Activated B cell treated with CpG ODN at 0.5 μM for 24 hours (primary cell): ENCODE data around the gene NMNAT2. TPM values are rescaled to one million over a fixed set of nuclear protein-coding genes. Genes with fewer than 3 reads are reported as not detected.

Experiments used
- ATAC-seq: fragments of 200-7000 bp; cut with Tn5 transposase; one replicate; pipeline ENCODE4 v1.10.0; 2021; ENCODE audit warnings: low read depth, mild to moderate bottlenecking, moderate library complexity
- CTCF ChIA-PET: fragments of 350-600 bp; sonication (Branson Sonifier 250); formaldehyde crosslinking; loops from one replicate; lab custom pipeline; 2021; ENCODE audit warnings: antibody characterized with exemption; lab: Charles Lee
- POLR2A ChIA-PET: fragments of 350-600 bp; sonication (Branson Sonifier 250); formaldehyde crosslinking; loops from one replicate; lab custom pipeline; 2021; ENCODE audit warnings: antibody characterized with exemption; lab: Charles Lee
- DNase-seq: peaks from one replicate; pipeline ENCODE4 v3.0.0; 2022
- H3K27ac Mint-ChIP-seq: one replicate; pipeline ENCODE4 v1.8.0; 2020; ENCODE audit warnings: mixed read lengths
- H3K27me3 Mint-ChIP-seq: one replicate; pipeline ENCODE4 v1.8.0; 2021; ENCODE audit warnings: mixed read lengths
- H3K36me3 Mint-ChIP-seq: one replicate; pipeline ENCODE4 v1.8.0; 2021; ENCODE audit warnings: low read depth, mixed read lengths
- H3K4me1 Mint-ChIP-seq: one replicate; pipeline ENCODE4 v1.8.0; 2021; ENCODE audit warnings: mixed read lengths
- H3K4me3 Mint-ChIP-seq: one replicate; pipeline ENCODE4 v1.8.0; 2020; ENCODE audit warnings: mild to moderate bottlenecking, mixed read lengths
- H3K9me3 Mint-ChIP-seq: one replicate; pipeline ENCODE4 v1.8.0; 2020; ENCODE audit warnings: mixed read lengths
- CTCF ChIP-seq: fragments of 200-600 bp; IDR thresholded peaks from one replicate; pipeline ENCODE4 v1.8.0; 2022; ENCODE audit warnings: antibody characterized with exemption, mild to moderate bottlenecking
- intact Hi-C: fragments of 100-400 bp; cut with micrococcal nuclease; formaldehyde crosslinking; loops from one replicate; pipeline ENCODE4 v1.15.1; 2024
- total RNA-seq: library from RNA; stranded (reverse); gene quantifications from 2 replicates; pipeline ENCODE4 v1.2.3, GENCODE V29; 2022

Gene NMNAT2
- total RNA-seq, 1 donor from 2014 or later: not detected

GRCh38 chr1:183423541-183423940, 5.4 kb upstream of the NMNAT2 start:
- TF ChIP-seq CTCF: no peak
- Mint-ChIP-seq H3K4me1 (peaks cover 3% of the 10 kb centered on the region), H3K27me3 (peaks cover 23% of the 10 kb centered on the region), H3K27ac (no peak overlapping the region), H3K4me3 (no peak overlapping the region), H3K36me3 (no peaks in the 10 kb centered on the region), H3K9me3 (no peaks in the 10 kb centered on the region)
- POLR2A ChIA-PET: no interaction called here
- CTCF ChIA-PET: no interaction called here
- no peak for ATAC-seq
- no peak for DNase-seq
- intact Hi-C loops: no loop called here

- no peak overlapping the region for H3K4me3 Mint-ChIP-seq
- H3K4me1 Mint-ChIP-seq: peaks cover 27% of the 10 kb centered on the region
- TF ChIP-seq CTCF: no peak
- H3K27me3 Mint-ChIP-seq: peaks cover 48% of the 10 kb centered on the region
- CTCF ChIA-PET: no interaction called here
- no peak for ATAC-seq
- no peaks in the 10 kb centered on the region for H3K9me3 Mint-ChIP-seq
- no peaks in the 10 kb centered on the region for H3K36me3 Mint-ChIP-seq
- no peak for DNase-seq
- H3K27ac Mint-ChIP-seq: no peak overlapping the region
- intact Hi-C loops: no loop called here
- POLR2A ChIA-PET: no interaction called here
These were observed 1.2 kb upstream of the NMNAT2 start for GRCh38 chr1:183419399-183419798.

GRCh38 chr1:183418696-183419095, 516 bp upstream of the NMNAT2 start:
- peaks cover 27% of the 10 kb centered on the region for H3K4me1 Mint-ChIP-seq
- peaks cover 52% of the 10 kb centered on the region for H3K27me3 Mint-ChIP-seq
- intact Hi-C loops: no loop called here
- CTCF ChIA-PET: no interaction called here
- TF ChIP-seq CTCF: no peak
- no peak overlapping the region for H3K4me3 Mint-ChIP-seq
- no peaks in the 10 kb centered on the region for H3K9me3 Mint-ChIP-seq
- no peak overlapping the region for H3K27ac Mint-ChIP-seq
- H3K36me3 Mint-ChIP-seq: no peaks in the 10 kb centered on the region
- POLR2A ChIA-PET: no interaction called here
- no peak for DNase-seq
- no peak for ATAC-seq

- Mint-ChIP-seq H3K27me3 (peaks cover 49% of the 10 kb centered on the region), H3K27ac (no peak overlapping the region), H3K4me3 (peak overlapping the region; percentile 44), H3K9me3 (no peaks in the 10 kb centered on the region), H3K4me1 (peaks cover 27% of the 10 kb centered on the region), H3K36me3 (no peaks in the 10 kb centered on the region)
- no peak for DNase-seq
- CTCF ChIA-PET: no interaction called here
- intact Hi-C loops: no loop called here
- no peak for ATAC-seq
- POLR2A ChIA-PET: no interaction called here
- TF ChIP-seq CTCF: no peak
These were observed 1.1 kb downstream of the NMNAT2 start for GRCh38 chr1:183416850-183417771.

- CTCF ChIA-PET: interaction anchor here (0.6 kb wide), 1 partner anchor 93 kb away, joined by 3 read pairs; no protein-coding TSS in a partner anchor
- DNase-seq (no peak), ATAC-seq (no peak)
- intact Hi-C loops: no loop called here
- H3K27ac Mint-ChIP-seq: no peak overlapping the region
- no peaks in the 10 kb centered on the region for H3K36me3 Mint-ChIP-seq
- H3K9me3 Mint-ChIP-seq: no peaks in the 10 kb centered on the region
- no peak overlapping the region for H3K4me3 Mint-ChIP-seq
- POLR2A ChIA-PET: no interaction called here
- peaks cover 42% of the 10 kb centered on the region for H3K27me3 Mint-ChIP-seq
- TF ChIP-seq CTCF: no peak
- peaks cover 27% of the 10 kb centered on the region for H3K4me1 Mint-ChIP-seq
These were observed 3.8 kb downstream of the NMNAT2 start for GRCh38 chr1:183414365-183414764.
